Measurements from ENCODE around the gene GAGE12F. TPM values are rescaled to one million over a fixed set of nuclear protein-coding genes. Genes with fewer than 3 reads are reported as not detected.
A peak's percentile ranks its signal among the peaks of the same experiment; 100 is the strongest.
"Not testable (repeated sequence)": the region's sequence is repeated elsewhere in the genome, so short reads cannot be mapped to it uniquely, and the experiment has no call there.

The GAGE12F gene, protein sequence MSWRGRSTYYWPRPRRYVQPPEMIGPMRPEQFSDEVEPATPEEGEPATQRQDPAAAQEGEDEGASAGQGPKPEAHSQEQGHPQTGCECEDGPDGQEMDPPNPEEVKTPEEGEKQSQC
- total RNA-seq: not detected

DNA sequence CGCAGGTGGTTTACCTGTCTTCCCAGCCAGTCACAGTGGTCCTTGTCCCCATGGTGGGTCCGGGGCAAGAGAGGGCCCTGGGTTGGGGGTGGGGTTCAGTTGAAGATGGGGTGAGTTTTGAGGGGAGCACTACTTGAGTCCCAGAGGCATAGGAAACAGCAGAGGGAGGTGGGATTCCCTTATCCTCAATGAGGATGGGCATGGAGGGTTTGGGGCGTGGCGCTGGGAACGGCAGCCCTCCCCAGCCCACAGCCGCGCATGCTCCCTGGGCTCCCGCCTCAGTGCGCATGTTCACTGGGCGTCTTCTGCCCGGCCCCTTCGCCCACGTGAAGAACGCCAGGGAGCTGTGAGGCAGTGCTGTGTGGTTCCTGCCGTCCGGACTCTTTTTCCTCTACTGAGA is at the start of gene GAGE12F:
TSS of gene GAGE12F (plus strand) at position 301 of the 400 bp plus-strand sequence. CDS start 1,155 bp downstream, outside the sequence.
- not testable (repeated sequence) for DNase-seq (ENCODE audit: low spot score in 2 of 2); H3K9me3 Mint-ChIP-seq; ATAC-seq; H3K27ac Mint-ChIP-seq; H3K36me3 Mint-ChIP-seq

DNA sequence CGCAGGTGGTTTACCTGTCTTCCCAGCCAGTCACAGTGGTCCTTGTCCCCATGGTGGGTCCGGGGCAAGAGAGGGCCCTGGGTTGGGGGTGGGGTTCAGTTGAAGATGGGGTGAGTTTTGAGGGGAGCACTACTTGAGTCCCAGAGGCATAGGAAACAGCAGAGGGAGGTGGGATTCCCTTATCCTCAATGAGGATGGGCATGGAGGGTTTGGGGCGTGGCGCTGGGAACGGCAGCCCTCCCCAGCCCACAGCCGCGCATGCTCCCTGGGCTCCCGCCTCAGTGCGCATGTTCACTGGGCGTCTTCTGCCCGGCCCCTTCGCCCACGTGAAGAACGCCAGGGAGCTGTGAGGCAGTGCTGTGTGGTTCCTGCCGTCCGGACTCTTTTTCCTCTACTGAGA is 28.8 kb upstream of the GAGE12F start, which contains the start of gene GAGE12C:
TSS of gene GAGE12C (plus strand) at position 301 of the 400 bp plus-strand sequence. CDS start 1,155 bp downstream, outside the sequence.
- H3K36me3 Mint-ChIP-seq, ATAC-seq, H3K27ac Mint-ChIP-seq: not testable (repeated sequence)

DNA sequence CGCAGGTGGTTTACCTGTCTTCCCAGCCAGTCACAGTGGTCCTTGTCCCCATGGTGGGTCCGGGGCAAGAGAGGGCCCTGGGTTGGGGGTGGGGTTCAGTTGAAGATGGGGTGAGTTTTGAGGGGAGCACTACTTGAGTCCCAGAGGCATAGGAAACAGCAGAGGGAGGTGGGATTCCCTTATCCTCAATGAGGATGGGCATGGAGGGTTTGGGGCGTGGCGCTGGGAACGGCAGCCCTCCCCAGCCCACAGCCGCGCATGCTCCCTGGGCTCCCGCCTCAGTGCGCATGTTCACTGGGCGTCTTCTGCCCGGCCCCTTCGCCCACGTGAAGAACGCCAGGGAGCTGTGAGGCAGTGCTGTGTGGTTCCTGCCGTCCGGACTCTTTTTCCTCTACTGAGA is 19.2 kb upstream of the GAGE12F start, which contains the start of gene GAGE12D:
TSS of gene GAGE12D (plus strand) at position 301 of the 400 bp plus-strand sequence. CDS start 1,155 bp downstream, outside the sequence.
- not testable (repeated sequence) for H3K27ac Mint-ChIP-seq; H3K36me3 Mint-ChIP-seq; DNase-seq (ENCODE audit: low spot score in 2 of 2); H3K9me3 Mint-ChIP-seq; ATAC-seq

More for the DNA sequence above, 28.8 kb upstream of the GAGE12F start, which contains the start of gene GAGE12C:
- DNase-seq (ENCODE audit: low spot score in 2 of 2); H3K9me3 Mint-ChIP-seq: not testable (repeated sequence)

DNA sequence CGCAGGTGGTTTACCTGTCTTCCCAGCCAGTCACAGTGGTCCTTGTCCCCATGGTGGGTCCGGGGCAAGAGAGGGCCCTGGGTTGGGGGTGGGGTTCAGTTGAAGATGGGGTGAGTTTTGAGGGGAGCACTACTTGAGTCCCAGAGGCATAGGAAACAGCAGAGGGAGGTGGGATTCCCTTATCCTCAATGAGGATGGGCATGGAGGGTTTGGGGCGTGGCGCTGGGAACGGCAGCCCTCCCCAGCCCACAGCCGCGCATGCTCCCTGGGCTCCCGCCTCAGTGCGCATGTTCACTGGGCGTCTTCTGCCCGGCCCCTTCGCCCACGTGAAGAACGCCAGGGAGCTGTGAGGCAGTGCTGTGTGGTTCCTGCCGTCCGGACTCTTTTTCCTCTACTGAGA is 9.7 kb upstream of the GAGE12F start, which contains the start of gene GAGE12E:
TSS of gene GAGE12E (plus strand) at position 301 of the 400 bp plus-strand sequence. CDS start 1,155 bp downstream, outside the sequence.
- DNase-seq (ENCODE audit: low spot score in 2 of 2); H3K9me3 Mint-ChIP-seq; H3K36me3 Mint-ChIP-seq; ATAC-seq; H3K27ac Mint-ChIP-seq: not testable (repeated sequence)

DNA sequence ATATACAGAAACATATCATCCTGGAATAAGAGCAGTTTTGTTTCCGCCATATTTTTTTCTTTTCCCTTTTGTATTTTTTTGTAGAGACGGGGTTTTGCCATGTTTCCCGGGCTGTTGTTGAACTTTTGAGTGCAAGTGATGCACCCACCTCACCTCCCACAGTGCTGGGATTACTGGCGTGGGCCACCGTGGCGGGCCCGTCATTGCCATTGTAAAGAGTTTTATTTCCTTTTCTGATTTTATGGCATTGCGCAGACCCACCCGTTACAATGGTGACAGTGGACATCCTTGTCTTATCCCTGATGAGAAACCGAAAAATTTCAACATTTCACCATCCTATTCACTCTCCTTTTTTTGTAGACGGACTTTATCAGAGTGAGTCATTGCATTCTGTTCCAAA is 8.1 kb downstream of the GAGE12F start:
- not testable (repeated sequence) for H3K9me3 Mint-ChIP-seq; H3K36me3 Mint-ChIP-seq; DNase-seq (ENCODE audit: low spot score in 2 of 2); ATAC-seq; H3K27ac Mint-ChIP-seq

DNA sequence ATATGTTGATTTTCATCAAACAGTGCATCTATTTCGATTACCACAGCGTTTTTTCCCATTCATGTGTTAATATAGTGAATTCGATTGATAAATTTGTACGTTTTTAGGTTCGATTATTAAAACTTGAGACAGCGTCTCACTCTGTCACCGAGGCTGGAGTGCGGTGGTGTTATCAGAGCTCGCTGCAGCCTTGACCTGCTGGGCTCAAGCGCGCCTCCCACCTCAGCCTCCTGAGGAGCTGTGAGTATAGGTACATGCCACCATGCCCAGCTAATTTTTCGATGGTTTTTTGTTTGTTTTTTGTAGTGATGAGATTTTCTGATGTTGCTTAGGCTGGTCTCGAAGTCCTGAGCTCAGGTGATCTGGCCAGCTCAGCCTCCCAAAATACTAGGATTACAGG is 8.5 kb downstream of the GAGE12F start:
- not testable (repeated sequence) for DNase-seq (ENCODE audit: low spot score in 2 of 2); H3K36me3 Mint-ChIP-seq; H3K27ac Mint-ChIP-seq; H3K9me3 Mint-ChIP-seq; ATAC-seq

DNA sequence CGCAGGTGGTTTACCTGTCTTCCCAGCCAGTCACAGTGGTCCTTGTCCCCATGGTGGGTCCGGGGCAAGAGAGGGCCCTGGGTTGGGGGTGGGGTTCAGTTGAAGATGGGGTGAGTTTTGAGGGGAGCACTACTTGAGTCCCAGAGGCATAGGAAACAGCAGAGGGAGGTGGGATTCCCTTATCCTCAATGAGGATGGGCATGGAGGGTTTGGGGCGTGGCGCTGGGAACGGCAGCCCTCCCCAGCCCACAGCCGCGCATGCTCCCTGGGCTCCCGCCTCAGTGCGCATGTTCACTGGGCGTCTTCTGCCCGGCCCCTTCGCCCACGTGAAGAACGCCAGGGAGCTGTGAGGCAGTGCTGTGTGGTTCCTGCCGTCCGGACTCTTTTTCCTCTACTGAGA is 9.5 kb downstream of the GAGE12F start, which contains the start of gene GAGE12G:
TSS of gene GAGE12G (plus strand) at position 301 of the 400 bp plus-strand sequence. CDS start 1,155 bp downstream, outside the sequence.
- not testable (repeated sequence) for H3K36me3 Mint-ChIP-seq; ATAC-seq; H3K27ac Mint-ChIP-seq; DNase-seq (ENCODE audit: low spot score in 2 of 2); H3K9me3 Mint-ChIP-seq

DNA sequence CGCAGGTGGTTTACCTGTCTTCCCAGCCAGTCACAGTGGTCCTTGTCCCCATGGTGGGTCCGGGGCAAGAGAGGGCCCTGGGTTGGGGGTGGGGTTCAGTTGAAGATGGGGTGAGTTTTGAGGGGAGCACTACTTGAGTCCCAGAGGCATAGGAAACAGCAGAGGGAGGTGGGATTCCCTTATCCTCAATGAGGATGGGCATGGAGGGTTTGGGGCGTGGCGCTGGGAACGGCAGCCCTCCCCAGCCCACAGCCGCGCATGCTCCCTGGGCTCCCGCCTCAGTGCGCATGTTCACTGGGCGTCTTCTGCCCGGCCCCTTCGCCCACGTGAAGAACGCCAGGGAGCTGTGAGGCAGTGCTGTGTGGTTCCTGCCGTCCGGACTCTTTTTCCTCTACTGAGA is 19.0 kb downstream of the GAGE12F start, which contains the start of gene GAGE12H:
TSS of gene GAGE12H (plus strand) at position 301 of the 400 bp plus-strand sequence. CDS start 1,155 bp downstream, outside the sequence.
- not testable (repeated sequence) for H3K9me3 Mint-ChIP-seq; DNase-seq (ENCODE audit: low spot score in 2 of 2); ATAC-seq; H3K27ac Mint-ChIP-seq; H3K36me3 Mint-ChIP-seq

DNA sequence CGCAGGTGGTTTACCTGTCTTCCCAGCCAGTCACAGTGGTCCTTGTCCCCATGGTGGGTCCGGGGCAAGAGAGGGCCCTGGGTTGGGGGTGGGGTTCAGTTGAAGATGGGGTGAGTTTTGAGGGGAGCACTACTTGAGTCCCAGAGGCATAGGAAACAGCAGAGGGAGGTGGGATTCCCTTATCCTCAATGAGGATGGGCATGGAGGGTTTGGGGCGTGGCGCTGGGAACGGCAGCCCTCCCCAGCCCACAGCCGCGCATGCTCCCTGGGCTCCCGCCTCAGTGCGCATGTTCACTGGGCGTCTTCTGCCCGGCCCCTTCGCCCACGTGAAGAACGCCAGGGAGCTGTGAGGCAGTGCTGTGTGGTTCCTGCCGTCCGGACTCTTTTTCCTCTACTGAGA is 28.6 kb downstream of the GAGE12F start, which contains the start of gene GAGE2A:
TSS of gene GAGE2A (plus strand) at position 301 of the 400 bp plus-strand sequence. CDS start 1,155 bp downstream, outside the sequence.
- not testable (repeated sequence) for DNase-seq (ENCODE audit: low spot score in 2 of 2); H3K9me3 Mint-ChIP-seq; ATAC-seq; H3K36me3 Mint-ChIP-seq; H3K27ac Mint-ChIP-seq

DNA sequence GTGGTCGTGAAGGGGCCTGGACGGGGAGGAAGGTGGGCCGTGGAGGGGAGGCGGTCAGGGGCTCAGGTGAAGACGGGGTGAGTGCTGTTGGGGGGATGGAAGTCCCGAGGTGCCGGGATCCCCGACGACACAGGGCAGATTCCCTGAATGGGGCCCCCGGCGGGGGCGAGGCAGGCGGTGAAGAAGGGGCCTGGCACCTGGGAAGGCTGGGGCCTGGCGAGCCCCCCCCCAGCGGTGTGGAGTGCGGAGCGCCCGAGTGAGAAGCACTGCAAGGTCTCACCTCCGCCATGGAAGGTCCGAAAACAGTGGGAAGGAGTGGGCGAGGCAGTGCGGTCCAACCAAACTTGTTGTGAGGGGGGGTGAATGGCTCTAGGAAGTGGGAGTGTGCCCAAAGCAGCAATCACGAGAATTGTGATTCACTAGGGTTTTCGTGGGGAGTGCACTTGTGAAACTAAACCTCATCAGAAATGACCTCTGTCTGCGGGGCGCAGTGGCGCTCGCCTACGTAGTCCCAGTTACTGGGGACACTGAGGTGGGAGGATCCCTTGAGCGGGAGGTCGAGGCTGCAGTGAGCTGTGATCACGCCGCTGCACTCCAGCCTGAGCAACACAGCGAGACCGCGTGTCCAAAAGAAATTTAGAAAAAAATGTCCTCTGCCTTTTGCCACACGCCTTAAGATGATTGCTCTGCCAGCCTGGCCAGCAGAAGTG is 29.3 kb downstream of the GAGE12F start:
- H3K27ac Mint-ChIP-seq, H3K36me3 Mint-ChIP-seq, H3K9me3 Mint-ChIP-seq, ATAC-seq: not testable (repeated sequence)
- DNase-seq (ENCODE audit: low spot score in 2 of 2): peak in 1 of 2 donors; percentile 3

DNA sequence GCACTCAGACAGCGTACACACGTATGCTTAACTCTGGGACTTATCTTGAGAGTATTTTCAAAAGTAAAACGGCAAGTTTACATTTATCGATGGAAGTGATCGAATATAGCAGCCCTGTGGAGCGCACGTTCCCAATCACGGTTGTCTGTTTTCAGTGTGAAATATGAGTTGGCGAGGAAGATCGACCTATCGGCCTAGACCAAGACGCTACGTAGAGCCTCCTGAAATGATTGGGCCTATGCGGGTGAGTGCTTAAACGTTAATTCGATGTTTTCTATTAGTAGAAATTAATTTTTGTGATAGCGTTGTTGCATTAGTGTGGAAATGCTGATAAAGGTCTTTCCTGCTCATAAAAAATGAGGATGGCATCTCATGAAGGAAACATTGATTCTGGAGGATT is 29.8 kb downstream of the GAGE12F start:
- H3K36me3 Mint-ChIP-seq; H3K27ac Mint-ChIP-seq; ATAC-seq; DNase-seq (ENCODE audit: low spot score in 2 of 2); H3K9me3 Mint-ChIP-seq: not testable (repeated sequence)

DNA sequence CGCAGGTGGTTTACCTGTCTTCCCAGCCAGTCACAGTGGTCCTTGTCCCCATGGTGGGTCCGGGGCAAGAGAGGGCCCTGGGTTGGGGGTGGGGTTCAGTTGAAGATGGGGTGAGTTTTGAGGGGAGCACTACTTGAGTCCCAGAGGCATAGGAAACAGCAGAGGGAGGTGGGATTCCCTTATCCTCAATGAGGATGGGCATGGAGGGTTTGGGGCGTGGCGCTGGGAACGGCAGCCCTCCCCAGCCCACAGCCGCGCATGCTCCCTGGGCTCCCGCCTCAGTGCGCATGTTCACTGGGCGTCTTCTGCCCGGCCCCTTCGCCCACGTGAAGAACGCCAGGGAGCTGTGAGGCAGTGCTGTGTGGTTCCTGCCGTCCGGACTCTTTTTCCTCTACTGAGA is 38.1 kb downstream of the GAGE12F start, which contains the start of gene GAGE1:
TSS of gene GAGE1 (plus strand) at position 301 of the 400 bp plus-strand sequence. CDS start 1,155 bp downstream, outside the sequence.
- DNase-seq (ENCODE audit: low spot score in 2 of 2); H3K27ac Mint-ChIP-seq; H3K36me3 Mint-ChIP-seq; ATAC-seq; H3K9me3 Mint-ChIP-seq: not testable (repeated sequence)

DNA sequence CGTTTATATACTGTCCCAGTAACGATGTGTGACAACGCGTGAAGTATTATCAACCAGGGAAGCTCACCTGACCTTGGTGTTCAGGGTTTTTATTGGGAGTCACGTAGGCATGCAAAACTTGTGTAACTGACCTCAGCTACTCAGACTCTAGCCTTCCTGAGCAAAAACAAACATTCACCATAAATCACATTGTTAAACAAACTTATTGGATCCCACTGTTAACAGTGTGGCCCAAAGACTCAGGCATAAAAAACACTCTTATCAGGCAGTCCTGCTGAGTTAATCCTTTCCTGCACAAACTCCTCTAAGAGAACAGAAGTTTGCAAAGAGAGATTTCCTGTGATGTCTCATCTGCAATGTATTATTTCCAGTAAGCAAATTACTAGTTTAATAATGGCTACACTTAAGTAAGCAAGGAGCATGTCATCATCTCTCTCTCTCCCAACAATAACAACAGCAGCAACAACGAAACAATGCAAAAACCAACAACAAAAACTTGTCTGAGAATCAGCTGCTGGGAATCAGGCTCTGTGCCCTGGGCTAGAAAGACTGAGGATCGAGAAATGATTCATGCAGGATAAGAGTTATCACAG is 50.2 kb downstream of the GAGE12F start:
- Mint-ChIP-seq H3K9me3 (no peaks in the 10 kb centered on the region), H3K27ac (no peak overlapping the region), H3K36me3 (no peaks in the 10 kb centered on the region)
- DNase-seq (ENCODE audit: low spot score in 2 of 2) (no peak), ATAC-seq (no peak)

Data from activated naive CD4-positive, alpha-beta T cell treated with anti-CD3 and anti-CD28 coated beads, Interleukin-2, amount 50 U/mL, for 72 hours (primary cell).